Thyroid gland (tissue), 4 donors: ENCODE measurements around the gene ZNF804B.

Experiments used
- CTCF ChIP-seq, 6 experiments: fragments of 200-600 bp in 3 of 6; fragments of 450-650 bp in 3 of 6; sonication (generic) in 3 of 6; IDR thresholded peaks; one replicate each; pipeline ENCODE4 v1.5.1; 2016 to 2019; ENCODE audit warnings: antibody characterized with exemption in 6 of 6, mild to moderate bottlenecking in 2 of 6, inconsistent platforms in 1 of 6, moderate library complexity in 1 of 6
- POLR2A ChIP-seq, 2 donors: fragments of 450-650 bp; IDR thresholded peaks; one replicate each; pipeline ENCODE4 v1.6.1; 2017; ENCODE audit warnings: antibody characterized with exemption in 2 of 2, mild to moderate bottlenecking in 2 of 2, moderate library complexity in 1 of 2

- TF ChIP-seq POLR2A (IDR thresholded peaks at IDR 0.05) (no peak), CTCF (IDR thresholded peaks at IDR 0.05) (no peak)
These were observed 370.3 kb downstream of the ZNF804B start for GRCh38 chr7:89129600-89130375.
